SK-N-MC (cell line): ENCODE measurements around the gene PGA4.

Experiments
- EZH2 ChIP-seq: fragments of 200-600 bp; sonication (generic); IDR thresholded peaks from one replicate; pipeline ENCODE4 v1.6.1; 2017; ENCODE audit warnings: antibody characterized with exemption
- FOXP2 ChIP-seq: optimal IDR thresholded peaks from 2 replicates; pipeline ENCODE3; 2011; ENCODE audit warnings: mild to moderate bottlenecking, moderate library complexity; ENCODE audit not compliant: insufficient read depth; ENCODE audit errors: extremely low read length, control extremely low read depth
- POLR2AphosphoS5 ChIP-seq: IDR thresholded peaks from 2 replicates; pipeline ENCODE4 v1.6.1; 2012; ENCODE audit warnings: mild to moderate bottlenecking, low read depth, low read length, borderline replicate concordance

DNA sequence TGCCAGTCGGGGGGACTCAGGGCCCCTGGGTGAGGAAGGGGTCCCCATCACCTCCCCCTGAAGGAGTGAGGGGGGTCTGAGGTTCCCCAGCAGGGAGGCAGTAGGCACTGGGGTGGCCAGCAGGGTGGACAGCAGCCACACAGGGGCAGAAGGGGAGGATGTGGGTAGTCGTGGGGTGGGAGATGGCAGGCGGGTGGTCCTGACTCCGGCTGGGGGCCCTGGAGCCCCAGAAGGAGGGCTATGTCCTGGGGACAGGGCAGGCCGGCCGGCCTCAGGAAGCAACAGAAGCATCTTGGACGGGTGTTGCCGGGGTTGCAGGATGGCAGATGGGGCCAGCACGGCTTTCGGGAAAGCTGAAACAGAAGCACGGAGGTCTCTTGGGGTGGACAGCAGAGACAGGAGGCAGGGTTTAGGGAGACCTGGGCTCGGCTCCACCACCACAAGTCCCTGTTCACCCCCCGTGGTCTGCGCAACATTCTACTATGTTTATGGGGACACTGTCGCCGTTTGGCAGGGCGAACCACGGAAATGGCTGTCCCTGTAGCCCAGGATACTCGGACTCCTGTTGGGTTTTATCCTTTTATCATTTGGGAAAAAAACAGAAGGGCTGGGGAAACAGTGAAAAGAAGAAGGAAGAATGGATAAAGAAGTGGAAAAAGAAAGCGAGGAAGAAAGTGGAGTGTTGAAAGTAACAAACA lies 58.9 kb downstream of the PGA4 start:
- TF ChIP-seq POLR2AphosphoS5 (no peak), EZH2 (no peak), FOXP2 (no peak)
